Ovary (tissue), 3 donors: ENCODE measurements around the gene HTR3E.

Experiments used
- POLR2A ChIP-seq: fragments of 450-650 bp; IDR thresholded peaks from one replicate; pipeline ENCODE4 v1.6.1; 2017; ENCODE audit warnings: antibody characterized with exemption, mild to moderate bottlenecking, moderate library complexity
- TF ChIP-seq, protein P1 (sequence below), 3 donors: fragments of 450-650 bp in 2 of 3; fragments of 200-600 bp in 1 of 3; IDR thresholded peaks; one replicate each; pipeline versions ENCODE4 v1.5.1 to v1.8.0; 2016 to 2022; ENCODE audit warnings: antibody characterized with exemption in 3 of 3, mild to moderate bottlenecking in 1 of 3
- donor health status: DM: no; HTN: no; CAD: no.

- no peak for TF ChIP-seq POLR2A
- TF ChIP-seq, protein P1, sequence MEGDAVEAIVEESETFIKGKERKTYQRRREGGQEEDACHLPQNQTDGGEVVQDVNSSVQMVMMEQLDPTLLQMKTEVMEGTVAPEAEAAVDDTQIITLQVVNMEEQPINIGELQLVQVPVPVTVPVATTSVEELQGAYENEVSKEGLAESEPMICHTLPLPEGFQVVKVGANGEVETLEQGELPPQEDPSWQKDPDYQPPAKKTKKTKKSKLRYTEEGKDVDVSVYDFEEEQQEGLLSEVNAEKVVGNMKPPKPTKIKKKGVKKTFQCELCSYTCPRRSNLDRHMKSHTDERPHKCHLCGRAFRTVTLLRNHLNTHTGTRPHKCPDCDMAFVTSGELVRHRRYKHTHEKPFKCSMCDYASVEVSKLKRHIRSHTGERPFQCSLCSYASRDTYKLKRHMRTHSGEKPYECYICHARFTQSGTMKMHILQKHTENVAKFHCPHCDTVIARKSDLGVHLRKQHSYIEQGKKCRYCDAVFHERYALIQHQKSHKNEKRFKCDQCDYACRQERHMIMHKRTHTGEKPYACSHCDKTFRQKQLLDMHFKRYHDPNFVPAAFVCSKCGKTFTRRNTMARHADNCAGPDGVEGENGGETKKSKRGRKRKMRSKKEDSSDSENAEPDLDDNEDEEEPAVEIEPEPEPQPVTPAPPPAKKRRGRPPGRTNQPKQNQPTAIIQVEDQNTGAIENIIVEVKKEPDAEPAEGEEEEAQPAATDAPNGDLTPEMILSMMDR (IDR thresholded peaks at IDR 0.05) = no peak
These were observed 37.4 kb upstream of the HTR3E start for GRCh38 chr3:184059424-184059823.
